MM.1S (cell line): ENCODE results near the gene DEPDC5.

Experiments used
- DNase-seq: peaks from one replicate; pipeline ENCODE4 v3.0.0-alpha.2; 2015
- H2AFZ ChIP-seq: fragments of 300-600 bp; sonication (generic); 2 replicates; pipeline ENCODE4 v1.6.0; 2016; ENCODE audit warnings: antibody characterized with exemption, low read length
- H3F3A ChIP-seq: fragments of 300-600 bp; sonication (generic); 2 replicates; pipeline ENCODE4 v1.6.1; 2016; ENCODE audit warnings: mild to moderate bottlenecking, antibody characterized with exemption, low read length, moderate library complexity, mixed read lengths; ENCODE audit not compliant: insufficient read depth
- H3K27ac ChIP-seq: fragments of 300-600 bp; sonication (generic); 2 replicates; pipeline ENCODE4 v1.5.1; 2016; ENCODE audit warnings: mild to moderate bottlenecking, low read length
- H3K27me3 ChIP-seq: fragments of 300-600 bp; sonication (generic); replicated peaks from 2 replicates; pipeline ENCODE4 v1.6.0; 2016; ENCODE audit warnings: low read length; ENCODE audit not compliant: insufficient read depth
- H3K36me3 ChIP-seq: fragments of 300-600 bp; sonication (generic); replicated peaks from 2 replicates; pipeline ENCODE4 v1.6.1; 2016; ENCODE audit warnings: mild to moderate bottlenecking, low read length, mixed read lengths; ENCODE audit not compliant: insufficient read depth
- H3K4me1 ChIP-seq: fragments of 300-600 bp; sonication (generic); 2 replicates; pipeline ENCODE4 v1.6.1; 2016; ENCODE audit warnings: low read length, mixed read lengths
- H3K4me2 ChIP-seq: fragments of 300-600 bp; sonication (generic); 2 replicates; pipeline ENCODE4 v1.6.0; 2016; ENCODE audit warnings: low read depth, low read length
- H3K4me3 ChIP-seq: fragments of 300-600 bp; sonication (generic); 2 replicates; pipeline ENCODE4 v1.5.1; 2016; ENCODE audit warnings: low read length, mixed read lengths
- H3K79me2 ChIP-seq: fragments of 300-600 bp; sonication (generic); 2 replicates; pipeline ENCODE4 v1.6.1; 2016; ENCODE audit warnings: mixed run types, low read length, mixed read lengths
- H3K9ac ChIP-seq: fragments of 300-600 bp; sonication (generic); 2 replicates; pipeline ENCODE4 v1.6.1; 2016; ENCODE audit warnings: low read length, mixed read lengths
- H3K9me2 ChIP-seq: fragments of 300-600 bp; sonication (generic); replicated peaks from 2 replicates; pipeline ENCODE4 v1.6.1; 2016; ENCODE audit warnings: mild to moderate bottlenecking, low read length, mixed read lengths; ENCODE audit not compliant: insufficient read depth
- H3K9me3 ChIP-seq: fragments of 300-600 bp; sonication (generic); replicated peaks from 2 replicates; pipeline ENCODE4 v1.6.1; 2016; ENCODE audit warnings: mild to moderate bottlenecking, low read length, mixed read lengths; ENCODE audit not compliant: insufficient read depth
- H4K20me1 ChIP-seq: fragments of 300-600 bp; sonication (generic); 2 replicates; pipeline ENCODE4 v1.6.1; 2016; ENCODE audit warnings: mild to moderate bottlenecking, low read length, moderate library complexity, mixed read lengths; ENCODE audit not compliant: insufficient read depth
- CTCF ChIP-seq: fragments of 300-600 bp; sonication (generic); IDR thresholded peaks from 2 replicates; pipeline ENCODE4 v1.5.1; 2016; ENCODE audit warnings: antibody characterized with exemption, low read length, mixed read lengths
- EZH2 ChIP-seq: fragments of 300-600 bp; sonication (generic); optimal IDR thresholded peaks from 2 replicates; pipeline ENCODE3; 2017; ENCODE audit warnings: low read depth, mild to moderate bottlenecking, antibody characterized with exemption, low read length, mixed read lengths
- EZH2phosphoT487 ChIP-seq: fragments of 300-600 bp; sonication (generic); IDR thresholded peaks from 2 replicates; pipeline ENCODE4 v1.6.1; 2018; ENCODE audit warnings: antibody characterized with exemption, low read length

Gene DEPDC5

GRCh38 chr22:31825513-31825912, 71.7 kb downstream of the DEPDC5 start:
- H3K27me3 ChIP-seq, result no peaks in the 10 kb centered on the region
- DNase-seq, result no peak
- H3K36me3 ChIP-seq, result no peaks in the 10 kb centered on the region; the same call in 1 of the 2 replicates
- H3K9ac ChIP-seq, result no peak overlapping the region
- H3K27ac ChIP-seq, result no peak overlapping the region
- H3K9me3 ChIP-seq, result no peaks in the 10 kb centered on the region
- H3K9me2 ChIP-seq, result no peaks in the 10 kb centered on the region
- no peak overlapping the region for H3K4me2 ChIP-seq
- no peaks in the 10 kb centered on the region for H3K4me1 ChIP-seq
- no peak overlapping the region for H3K4me3 ChIP-seq
- no peak overlapping the region for H2AFZ ChIP-seq
- no peaks in the 10 kb centered on the region for H4K20me1 ChIP-seq
- H3K79me2 ChIP-seq, result no peaks in the 10 kb centered on the region
- no peaks in the 10 kb centered on the region for H3F3A ChIP-seq
- TF ChIP-seq CTCF (no peak), EZH2phosphoT487 (no peak), EZH2 (no peak)

- Histone ChIP-seq H3K79me2 (no peaks in the 10 kb centered on the region), H3K9me2 (no peaks in the 10 kb centered on the region), H3K4me3 (no peak overlapping the region), H3K4me1 (no peaks in the 10 kb centered on the region), H3F3A (no peaks in the 10 kb centered on the region), H4K20me1 (no peaks in the 10 kb centered on the region), H3K9ac (no peak overlapping the region), H2AFZ (no peak overlapping the region), H3K36me3 (no peaks in the 10 kb centered on the region; the same call in 1 of the 2 replicates), H3K27ac (no peak overlapping the region), H3K27me3 (no peaks in the 10 kb centered on the region), H3K9me3 (no peaks in the 10 kb centered on the region), H3K4me2 (no peak overlapping the region)
- no peak for TF ChIP-seq EZH2
- no peak for TF ChIP-seq CTCF
- no peak for TF ChIP-seq EZH2phosphoT487
- DNase-seq, result no peak
Observed at GRCh38 chr22:31826443-31826842, 72.6 kb downstream of the DEPDC5 start.

- Histone ChIP-seq H3K9me2 (no peaks in the 10 kb centered on the region), H3K4me1 (no peaks in the 10 kb centered on the region), H3F3A (no peaks in the 10 kb centered on the region), H3K9me3 (no peaks in the 10 kb centered on the region), H3K4me3 (no peak overlapping the region), H3K79me2 (no peaks in the 10 kb centered on the region), H3K27ac (no peak overlapping the region), H3K27me3 (no peaks in the 10 kb centered on the region), H3K36me3 (no peaks in the 10 kb centered on the region; the same call in 1 of the 2 replicates), H3K4me2 (no peak overlapping the region), H2AFZ (no peak overlapping the region), H3K9ac (no peak overlapping the region), H4K20me1 (no peaks in the 10 kb centered on the region)
- TF ChIP-seq EZH2, result no peak
- no peak for TF ChIP-seq CTCF
- no peak for TF ChIP-seq EZH2phosphoT487
- DNase-seq, result no peak
Observed at GRCh38 chr22:31828739-31829138, 74.9 kb downstream of the DEPDC5 start.
